K562 (cell line): ENCODE data around the gene TMPRSS5. TPM values are rescaled to one million over a fixed set of nuclear protein-coding genes. Genes with fewer than 3 reads are reported as not detected.
A peak's percentile ranks its signal among the peaks of the same experiment; 100 is the strongest.

Experiments
- EP300 ChIP-seq: IDR thresholded peaks from 2 replicates; pipeline ENCODE4 v1.6.1; 2012; ENCODE audit warnings: low read length, improper control_type of control experiment
- GATAD2B ChIP-seq: fragments of 450-650 bp; IDR thresholded peaks from 2 replicates; pipeline ENCODE4 v1.6.1; 2017; ENCODE audit warnings: mild to moderate bottlenecking, borderline replicate concordance
- GTF2F1 ChIP-seq: IDR thresholded peaks from 2 replicates; pipeline ENCODE4 v1.6.1; 2011; ENCODE audit warnings: low read depth, low read length, improper control_type of control experiment
- HNRNPLL ChIP-seq: fragments of 200-400 bp; formaldehyde crosslinking; IDR thresholded peaks from 2 replicates; pipeline ENCODE4 v1.6.1; 2017; ENCODE audit warnings: low read length, low read depth, mild to moderate bottlenecking; ENCODE audit not compliant: poor library complexity, severe bottlenecking
- ILF3 ChIP-seq: fragments of 450-650 bp; IDR thresholded peaks from 2 replicates; pipeline ENCODE4 v1.6.1; 2018; ENCODE audit warnings: antibody characterized with exemption, mild to moderate bottlenecking, moderate library complexity, borderline replicate concordance
- JUNB ChIP-seq: fragments of 450-650 bp; formaldehyde crosslinking; conservative IDR thresholded peaks from 2 replicates; pipeline ENCODE4 v1.4.0; 2020; ENCODE audit warnings: mild to moderate bottlenecking
- NFE2 ChIP-seq: IDR thresholded peaks from 2 replicates; pipeline ENCODE4 v1.6.1; 2014; ENCODE audit warnings: antibody characterized with exemption, low read depth
- PHB2 ChIP-seq: fragments of 450-650 bp; IDR thresholded peaks from 2 replicates; pipeline ENCODE4 v1.6.1; 2017; ENCODE audit warnings: low read depth
- PRPF4 ChIP-seq: fragments of 200-400 bp; formaldehyde crosslinking; IDR thresholded peaks from one replicate; pipeline ENCODE4 v1.6.1; 2017; ENCODE audit warnings: low read length, low read depth, mild to moderate bottlenecking; ENCODE audit not compliant: insufficient read depth, poor library complexity, severe bottlenecking
- SOX6 ChIP-seq: fragments of 450-650 bp; IDR thresholded peaks from 2 replicates; pipeline ENCODE4 v1.6.1; 2014; ENCODE audit warnings: mild to moderate bottlenecking
- TCF7 ChIP-seq: sonication (generic); IDR thresholded peaks from 2 replicates; pipeline ENCODE4 v1.6.1; 2016; ENCODE audit warnings: antibody characterized with exemption, borderline replicate concordance
- ZC3H11A ChIP-seq: IDR thresholded peaks from 2 replicates; pipeline ENCODE4 v1.6.1; 2012; ENCODE audit warnings: low read depth, low read length, improper control_type of control experiment
- ZEB2 ChIP-seq: fragments of 450-650 bp; IDR thresholded peaks from 2 replicates; pipeline ENCODE4 v1.6.1; 2016
- ZNF324 ChIP-seq: fragments of 250-450 bp; sonication (Bioruptor Pico); IDR thresholded peaks from 2 replicates; pipeline ENCODE4 v1.4.0; 2020; ENCODE audit warnings: mild to moderate bottlenecking
- ZNF586 ChIP-seq: fragments of 450-650 bp; formaldehyde crosslinking; conservative IDR thresholded peaks from 2 replicates; pipeline ENCODE4 v1.4.0; 2020; ENCODE audit warnings: mild to moderate bottlenecking, moderate library complexity
- ZNF644 ChIP-seq: fragments of 200-800 bp; sonication (Bioruptor generic); IDR thresholded peaks from 2 replicates; pipeline ENCODE4 v1.6.1; 2016; ENCODE audit warnings: low read depth, missing genetic modification characterization, missing compliant biosample characterization
- ZSCAN29 ChIP-seq: fragments of 450-650 bp; IDR thresholded peaks from 2 replicates; pipeline ENCODE4 v1.6.1; 2017
- ZZZ3 ChIP-seq: fragments of 450-650 bp; IDR thresholded peaks from 2 replicates; pipeline ENCODE4 v1.6.1; 2016; ENCODE audit warnings: antibody characterized with exemption, mild to moderate bottlenecking, moderate library complexity
- polyA plus RNA-seq, 8 experiments: library from polyadenylated mRNA; depleted of rRNA in 4 of 8; stranded (reverse) in 5 of 8; unstranded in 3 of 8; fragments of >200 nt; fragmentation: Nextera tagmentation in 2 of 8; fragmentation: Illumina TruSeq in 1 of 8; extraction: Ambion mirVana in 2 of 8; extraction: Trizol in 1 of 8; gene quantifications; 2 replicates each; pipeline versions ENCODE4 v1.2.1 to v1.2.3, GENCODE V29; 2011 to 2014; ENCODE audit warnings: inconsistent platforms in 1 of 8, missing spikeins in 1 of 8
- total RNA-seq, 7 experiments: library from RNA; depleted of rRNA in 6 of 7; stranded (reverse); fragments of >200 nt in 6 of 7; fragmentation: Illumina TruSeq in 2 of 7; extraction: Trizol in 2 of 7; gene quantifications; 2 replicates each; pipeline versions ENCODE4 v1.2.1 to v1.2.3, GENCODE V29; 2011 to 2021; ENCODE audit warnings: low replicate concordance in 1 of 7
- TF ChIP-seq, protein P1 (sequence below): fragments of 250-450 bp; sonication (Bioruptor Pico); IDR thresholded peaks from 2 replicates; pipeline ENCODE4 v1.8.0; 2022; ENCODE audit warnings: inconsistent platforms
- TF ChIP-seq, protein P2 (sequence below): sonication (generic); formaldehyde crosslinking; IDR thresholded peaks from 2 replicates; pipeline ENCODE4 v1.8.0; 2023; ENCODE audit warnings: mild to moderate bottlenecking, missing genetic modification reagents
- TF ChIP-seq, protein P3 (sequence below): sonication (generic); formaldehyde crosslinking; IDR thresholded peaks from 2 replicates; pipeline ENCODE4 v1.8.0; 2022; ENCODE audit warnings: missing genetic modification reagents, mild to moderate bottlenecking, borderline replicate concordance

The TMPRSS5 gene
- total and polyA plus RNA-seq, 9 of the 15 experiments (the other 6 are each of a cell fraction or from before 2014, with no cell fraction given), result 0.07 to 0.49 (median 0.17) TPM; not detected in 1

DNA sequence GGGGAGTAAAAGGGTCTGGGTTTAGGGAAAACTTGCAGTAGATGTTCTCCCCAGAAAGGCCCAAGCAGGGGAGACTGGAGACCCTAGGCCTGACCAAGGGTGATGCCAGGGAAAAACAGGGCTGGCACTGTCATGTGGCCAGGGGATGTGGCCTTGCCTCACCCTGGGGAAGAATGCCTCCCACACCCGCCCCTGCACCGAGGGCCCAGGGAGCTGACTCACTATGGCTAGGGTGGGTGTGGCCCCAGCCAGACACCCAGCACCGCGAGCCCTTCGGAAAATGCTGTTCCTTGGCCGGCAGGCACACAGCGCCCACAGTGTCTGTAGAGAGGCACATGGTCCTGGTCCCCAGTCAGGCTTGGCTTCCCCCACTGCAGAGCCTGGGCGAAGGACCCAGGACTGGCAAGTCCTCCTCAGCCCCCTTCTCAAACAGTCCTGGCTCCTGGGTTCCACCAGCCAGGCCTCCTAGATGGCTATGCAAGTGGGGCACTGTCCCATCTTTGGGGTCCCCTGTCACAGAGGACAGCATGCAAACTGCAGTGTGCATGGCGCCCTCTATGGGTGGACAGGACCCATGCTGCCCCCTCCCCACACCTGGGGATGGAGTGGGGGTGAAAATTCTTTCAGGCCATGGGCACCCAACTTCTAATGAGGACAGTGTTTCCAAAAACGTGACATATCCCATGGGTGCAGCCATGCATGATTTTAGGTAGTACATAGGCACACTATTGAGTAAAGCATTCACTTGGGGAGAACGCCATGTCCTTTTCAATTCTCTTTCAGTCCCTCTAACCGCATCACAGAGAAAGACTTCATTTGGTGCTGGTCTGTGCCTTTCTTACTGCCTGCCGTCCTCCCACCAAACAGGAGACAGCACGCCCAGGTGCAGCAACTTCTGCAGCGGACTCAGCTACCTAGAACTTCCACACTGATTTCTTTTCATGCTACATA lies 15.2 kb downstream of the TMPRSS5 start (continued):
- no peak for TF ChIP-seq PRPF4
- TF ChIP-seq HNRNPLL, result no peak
- no peak for TF ChIP-seq ZSCAN29
- no peak for TF ChIP-seq GTF2F1
- TF ChIP-seq, protein P1, sequence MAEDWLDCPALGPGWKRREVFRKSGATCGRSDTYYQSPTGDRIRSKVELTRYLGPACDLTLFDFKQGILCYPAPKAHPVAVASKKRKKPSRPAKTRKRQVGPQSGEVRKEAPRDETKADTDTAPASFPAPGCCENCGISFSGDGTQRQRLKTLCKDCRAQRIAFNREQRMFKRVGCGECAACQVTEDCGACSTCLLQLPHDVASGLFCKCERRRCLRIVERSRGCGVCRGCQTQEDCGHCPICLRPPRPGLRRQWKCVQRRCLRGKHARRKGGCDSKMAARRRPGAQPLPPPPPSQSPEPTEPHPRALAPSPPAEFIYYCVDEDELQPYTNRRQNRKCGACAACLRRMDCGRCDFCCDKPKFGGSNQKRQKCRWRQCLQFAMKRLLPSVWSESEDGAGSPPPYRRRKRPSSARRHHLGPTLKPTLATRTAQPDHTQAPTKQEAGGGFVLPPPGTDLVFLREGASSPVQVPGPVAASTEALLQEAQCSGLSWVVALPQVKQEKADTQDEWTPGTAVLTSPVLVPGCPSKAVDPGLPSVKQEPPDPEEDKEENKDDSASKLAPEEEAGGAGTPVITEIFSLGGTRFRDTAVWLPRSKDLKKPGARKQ (CRISPR knock-in tag), result no peak
- peak; percentile 45; the same call in 1 of the 2 replicates for TF ChIP-seq EP300
- no peak for TF ChIP-seq ZNF586 (CRISPR knock-in tag)
- no peak for TF ChIP-seq ZZZ3
- TF ChIP-seq, protein P2, sequence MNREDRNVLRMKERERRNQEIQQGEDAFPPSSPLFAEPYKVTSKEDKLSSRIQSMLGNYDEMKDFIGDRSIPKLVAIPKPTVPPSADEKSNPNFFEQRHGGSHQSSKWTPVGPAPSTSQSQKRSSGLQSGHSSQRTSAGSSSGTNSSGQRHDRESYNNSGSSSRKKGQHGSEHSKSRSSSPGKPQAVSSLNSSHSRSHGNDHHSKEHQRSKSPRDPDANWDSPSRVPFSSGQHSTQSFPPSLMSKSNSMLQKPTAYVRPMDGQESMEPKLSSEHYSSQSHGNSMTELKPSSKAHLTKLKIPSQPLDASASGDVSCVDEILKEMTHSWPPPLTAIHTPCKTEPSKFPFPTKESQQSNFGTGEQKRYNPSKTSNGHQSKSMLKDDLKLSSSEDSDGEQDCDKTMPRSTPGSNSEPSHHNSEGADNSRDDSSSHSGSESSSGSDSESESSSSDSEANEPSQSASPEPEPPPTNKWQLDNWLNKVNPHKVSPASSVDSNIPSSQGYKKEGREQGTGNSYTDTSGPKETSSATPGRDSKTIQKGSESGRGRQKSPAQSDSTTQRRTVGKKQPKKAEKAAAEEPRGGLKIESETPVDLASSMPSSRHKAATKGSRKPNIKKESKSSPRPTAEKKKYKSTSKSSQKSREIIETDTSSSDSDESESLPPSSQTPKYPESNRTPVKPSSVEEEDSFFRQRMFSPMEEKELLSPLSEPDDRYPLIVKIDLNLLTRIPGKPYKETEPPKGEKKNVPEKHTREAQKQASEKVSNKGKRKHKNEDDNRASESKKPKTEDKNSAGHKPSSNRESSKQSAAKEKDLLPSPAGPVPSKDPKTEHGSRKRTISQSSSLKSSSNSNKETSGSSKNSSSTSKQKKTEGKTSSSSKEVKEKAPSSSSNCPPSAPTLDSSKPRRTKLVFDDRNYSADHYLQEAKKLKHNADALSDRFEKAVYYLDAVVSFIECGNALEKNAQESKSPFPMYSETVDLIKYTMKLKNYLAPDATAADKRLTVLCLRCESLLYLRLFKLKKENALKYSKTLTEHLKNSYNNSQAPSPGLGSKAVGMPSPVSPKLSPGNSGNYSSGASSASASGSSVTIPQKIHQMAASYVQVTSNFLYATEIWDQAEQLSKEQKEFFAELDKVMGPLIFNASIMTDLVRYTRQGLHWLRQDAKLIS (CRISPR knock-in tag), result no peak
- no peak for TF ChIP-seq ZNF324 (CRISPR knock-in tag)
- TF ChIP-seq, protein P3, sequence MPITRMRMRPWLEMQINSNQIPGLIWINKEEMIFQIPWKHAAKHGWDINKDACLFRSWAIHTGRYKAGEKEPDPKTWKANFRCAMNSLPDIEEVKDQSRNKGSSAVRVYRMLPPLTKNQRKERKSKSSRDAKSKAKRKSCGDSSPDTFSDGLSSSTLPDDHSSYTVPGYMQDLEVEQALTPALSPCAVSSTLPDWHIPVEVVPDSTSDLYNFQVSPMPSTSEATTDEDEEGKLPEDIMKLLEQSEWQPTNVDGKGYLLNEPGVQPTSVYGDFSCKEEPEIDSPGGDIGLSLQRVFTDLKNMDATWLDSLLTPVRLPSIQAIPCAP (CRISPR knock-in tag), result no peak
- TF ChIP-seq SOX6, result peak; percentile 64
- 0 out of 2 replicates have a peak, but pooled peaks have one; percentile 20 for TF ChIP-seq PHB2
- TF ChIP-seq JUNB (CRISPR knock-in tag), result no peak
- TF ChIP-seq TCF7, result no peak
- no peak for TF ChIP-seq ILF3
- no peak; the same call in 1 of the 2 replicates for TF ChIP-seq ZEB2
- peak; percentile 58; the same call in 1 of the 2 replicates for TF ChIP-seq GATAD2B
- TF ChIP-seq ZC3H11A, result no peak
- TF ChIP-seq ZNF644 (tag), result no peak
- peak; percentile 91 for TF ChIP-seq NFE2
